HK-2 (cell line): Measurements from ENCODE around the gene DMRTA2.

Experiments used
- DNase-seq: peaks from one replicate; pipeline ENCODE4 v3.0.0-alpha.2; 2018; ENCODE audit not compliant: unreplicated experiment

The DMRTA2 gene

GRCh38 chr1:50424045-50424883 lies 1.0 kb upstream of the DMRTA2 start:
- no peak for DNase-seq

GRCh38 chr1:50423670-50424000 lies 392 bp upstream of the DMRTA2 start:
- no peak for DNase-seq

DNA sequence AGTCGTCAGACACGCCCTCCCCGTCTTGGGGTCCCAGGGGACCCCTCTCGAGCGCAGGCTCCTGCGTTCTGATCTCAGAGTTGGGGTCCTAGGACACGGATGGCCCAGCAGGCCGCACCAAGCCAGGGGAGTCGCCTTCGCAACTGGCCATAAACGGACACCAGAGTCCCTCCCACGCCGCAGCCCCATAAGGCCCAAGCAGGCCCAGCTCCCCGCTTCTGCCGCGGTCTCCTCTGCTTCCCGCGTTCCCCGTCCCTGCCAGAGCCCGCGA lies 633 bp downstream of the DMRTA2 start:
- DNase-seq = no peak

- DNase-seq = no peak
These were observed 1.2 kb downstream of the DMRTA2 start for GRCh38 chr1:50421768-50422674.

GRCh38 chr1:50421366-50421748 lies 1.9 kb downstream of the DMRTA2 start:
- no peak for DNase-seq

DNA sequence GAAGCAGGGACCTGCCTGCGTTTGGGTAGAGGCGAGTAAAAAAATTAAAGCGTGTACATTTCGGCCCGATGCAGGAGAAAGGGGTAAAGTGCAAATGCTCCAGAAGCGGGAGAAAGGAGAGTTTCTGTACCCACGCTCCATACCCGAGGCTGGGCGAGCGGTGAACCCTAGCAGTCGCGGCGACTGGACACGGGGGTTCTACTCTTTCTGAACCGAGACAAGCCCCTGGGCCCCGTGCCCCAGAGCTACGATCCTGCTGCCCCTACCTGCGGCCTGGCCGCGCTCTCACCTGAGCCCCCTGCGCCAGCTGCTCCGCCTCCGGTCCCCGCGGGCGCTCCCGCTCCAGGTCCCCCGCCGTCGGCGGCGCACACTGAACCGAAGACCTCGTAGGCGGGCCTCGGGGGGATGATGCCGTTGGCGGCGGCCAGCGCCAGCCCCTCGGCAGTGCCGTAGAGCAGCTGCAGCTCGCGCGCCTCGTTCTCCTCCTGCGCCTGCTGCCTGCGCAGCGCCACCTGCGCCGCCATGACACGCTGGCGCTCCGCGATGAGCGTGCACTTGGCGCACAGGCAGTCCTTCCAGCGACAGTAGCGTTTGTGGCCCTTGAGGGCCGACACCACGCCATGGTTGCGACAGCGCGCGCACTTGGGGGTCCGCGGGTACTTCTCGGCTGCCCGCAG lies 2.4 kb downstream of the DMRTA2 start:
- DNase-seq = no peak

GRCh38 chr1:50419907-50420677 lies 3.2 kb downstream of the DMRTA2 start:
- DNase-seq = no peak

GRCh38 chr1:50419192-50419906 lies 3.9 kb downstream of the DMRTA2 start:
- peak; percentile 26 for DNase-seq

- DNase-seq = peak; percentile 24
These were observed 4.6 kb downstream of the DMRTA2 start for GRCh38 chr1:50418600-50419109.

DNA sequence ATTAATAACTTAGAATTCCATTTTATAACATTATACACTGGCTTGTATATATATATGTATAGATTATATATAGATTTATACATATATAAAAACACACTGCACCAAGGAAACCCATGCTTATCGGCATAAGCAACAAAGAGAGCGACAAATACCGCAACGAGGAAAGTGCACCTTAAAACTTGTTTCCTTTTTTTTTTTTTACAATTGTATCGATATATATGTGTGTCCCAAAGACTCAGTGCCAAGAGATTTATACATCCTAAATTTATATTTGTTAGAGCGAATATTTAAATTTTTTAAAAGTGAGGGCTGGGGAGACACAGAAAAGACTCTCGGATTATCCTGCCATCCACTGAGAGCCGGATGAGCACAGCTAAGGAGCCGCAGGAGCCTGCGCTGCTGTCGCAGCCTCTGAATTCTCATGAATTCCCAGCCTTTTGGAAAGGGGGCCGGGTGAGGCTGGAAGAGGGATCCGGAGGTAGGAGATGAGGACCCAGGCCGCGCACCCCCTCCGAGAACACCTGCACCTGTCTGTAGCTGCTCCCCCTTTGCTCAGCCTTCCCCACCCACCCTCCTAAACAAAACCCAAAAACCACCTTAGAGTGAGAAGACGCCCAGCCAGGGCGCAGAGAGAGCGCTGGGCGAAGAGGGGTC lies 5.2 kb downstream of the DMRTA2 start:
- DNase-seq = no peak

DNA sequence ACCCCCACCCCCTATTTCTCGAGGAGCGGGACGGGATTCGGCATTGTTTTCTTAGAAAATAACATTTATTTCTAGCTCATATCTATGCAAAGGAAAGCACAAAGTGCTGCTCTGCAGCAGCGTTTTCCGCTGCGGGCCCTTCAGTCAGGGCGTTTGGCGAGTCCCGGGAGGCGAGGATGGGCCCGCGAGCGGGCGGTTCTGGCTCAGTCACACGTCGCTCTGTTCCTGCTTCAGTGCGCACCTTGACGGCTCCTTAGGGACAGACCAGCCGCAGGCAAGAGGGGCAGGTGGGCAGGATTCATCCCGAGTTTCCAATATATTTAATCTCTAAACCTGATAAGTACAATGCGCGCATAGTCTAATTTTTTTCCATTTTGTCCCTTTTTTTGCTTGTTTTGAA lies 5.7 kb downstream of the DMRTA2 start:
- DNase-seq = no peak

GRCh38 chr1:50416553-50417453 lies 6.4 kb downstream of the DMRTA2 start:
- DNase-seq = no peak

DNA sequence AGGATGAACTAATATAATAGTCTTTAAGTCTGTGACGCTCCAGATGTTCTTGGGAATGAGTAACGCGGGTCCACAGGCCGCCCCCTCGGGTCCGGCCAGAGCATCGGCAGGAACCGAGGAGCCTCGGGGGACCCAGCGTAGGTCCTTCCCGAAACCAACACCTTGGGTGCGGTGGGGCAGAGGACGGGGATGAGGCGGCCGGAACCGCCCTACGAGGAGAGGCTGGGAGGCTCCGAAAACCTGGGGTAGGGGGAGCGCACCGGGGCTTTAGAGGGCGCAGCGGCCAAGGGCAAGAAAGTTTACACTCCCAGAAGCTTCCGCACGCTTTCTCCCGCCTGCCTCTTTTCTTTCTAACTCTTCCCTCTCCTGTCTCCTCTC lies 7.1 kb downstream of the DMRTA2 start:
- DNase-seq = no peak

- no peak for DNase-seq
These were observed 7.8 kb downstream of the DMRTA2 start for GRCh38 chr1:50415235-50416149.

DNA sequence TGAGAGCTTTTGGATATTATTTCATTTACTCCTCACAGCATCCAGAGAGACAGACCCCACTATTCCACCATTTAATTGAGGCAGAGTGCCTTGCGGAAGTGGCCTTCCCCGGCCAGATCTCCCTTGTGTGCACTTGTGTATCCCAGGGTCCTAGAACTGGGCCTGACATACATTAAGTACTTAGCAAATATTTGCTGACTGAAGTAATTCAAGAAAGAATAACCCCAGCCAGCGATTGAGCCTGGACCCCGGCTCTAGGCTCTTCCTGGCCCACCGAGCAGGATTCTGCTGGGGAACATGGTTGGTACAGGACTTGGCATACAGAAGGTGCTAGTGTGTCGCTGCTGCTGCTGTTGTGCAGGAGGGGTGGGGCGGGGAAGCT lies 8.4 kb downstream of the DMRTA2 start:
- DNase-seq = no peak

GRCh38 chr1:50412813-50413476 lies 10.3 kb downstream of the DMRTA2 start:
- DNase-seq = no peak

GRCh38 chr1:50405814-50406213 lies 17.4 kb downstream of the DMRTA2 start:
- no peak for DNase-seq

GRCh38 chr1:50393522-50394120 lies 29.6 kb downstream of the DMRTA2 start:
- no peak for DNase-seq
